GM10847 (cell line): ENCODE measurements around the gene RALGPS1.

Source experiments
- POLR2A ChIP-seq: IDR thresholded peaks from 2 replicates; pipeline ENCODE4 v1.6.1; 2011; ENCODE audit not compliant: insufficient read length; ENCODE audit errors: extremely low read depth

RALGPS1 gene, protein sequence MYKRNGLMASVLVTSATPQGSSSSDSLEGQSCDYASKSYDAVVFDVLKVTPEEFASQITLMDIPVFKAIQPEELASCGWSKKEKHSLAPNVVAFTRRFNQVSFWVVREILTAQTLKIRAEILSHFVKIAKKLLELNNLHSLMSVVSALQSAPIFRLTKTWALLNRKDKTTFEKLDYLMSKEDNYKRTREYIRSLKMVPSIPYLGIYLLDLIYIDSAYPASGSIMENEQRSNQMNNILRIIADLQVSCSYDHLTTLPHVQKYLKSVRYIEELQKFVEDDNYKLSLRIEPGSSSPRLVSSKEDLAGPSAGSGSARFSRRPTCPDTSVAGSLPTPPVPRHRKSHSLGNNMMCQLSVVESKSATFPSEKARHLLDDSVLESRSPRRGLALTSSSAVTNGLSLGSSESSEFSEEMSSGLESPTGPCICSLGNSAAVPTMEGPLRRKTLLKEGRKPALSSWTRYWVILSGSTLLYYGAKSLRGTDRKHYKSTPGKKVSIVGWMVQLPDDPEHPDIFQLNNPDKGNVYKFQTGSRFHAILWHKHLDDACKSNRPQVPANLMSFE

DNA sequence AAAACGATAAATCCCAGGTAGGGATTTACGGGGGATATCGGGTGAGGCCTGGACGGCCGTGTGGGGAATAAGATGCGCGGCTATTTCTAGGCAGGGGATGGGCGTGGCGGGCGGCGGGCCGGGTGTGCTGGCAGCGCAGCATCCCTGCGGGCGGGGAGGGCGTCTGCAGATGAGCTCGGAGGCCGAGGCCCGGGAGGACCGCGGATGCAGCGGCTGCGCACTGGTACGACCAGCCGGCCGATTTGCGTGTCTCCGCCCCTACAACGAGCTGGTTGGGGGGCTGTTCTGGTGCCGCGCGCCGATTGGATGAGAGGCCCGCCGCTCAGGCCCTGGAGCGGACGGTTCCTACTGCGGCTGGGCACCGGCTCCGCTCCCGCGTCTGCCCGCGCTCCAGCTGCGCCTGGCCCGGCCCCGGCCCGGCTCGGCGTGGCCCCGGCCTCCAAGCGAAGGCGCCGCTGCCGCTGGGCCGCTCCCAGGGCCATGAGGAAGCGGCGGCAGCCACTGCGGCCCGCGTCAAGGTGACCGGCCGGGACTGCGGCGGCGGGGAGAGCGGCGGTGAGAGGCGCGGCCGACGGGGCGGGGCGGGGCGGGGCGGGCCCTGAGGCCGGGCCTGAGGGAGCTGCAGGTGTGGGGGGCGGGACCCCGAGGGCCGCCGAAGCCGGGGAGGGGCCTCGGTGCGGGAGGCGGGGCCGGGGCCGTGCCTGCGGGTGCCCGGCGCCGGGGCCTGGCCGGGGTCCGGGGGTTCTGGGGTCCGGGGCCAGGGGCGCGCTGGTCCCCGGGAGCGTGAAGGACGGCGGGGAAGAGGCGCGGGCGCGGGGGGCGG lies at the start of gene RALGPS1:
Gene RALGPS1, plus strand, starts transcription at position 325 of the 823 bp plus-strand sequence. CDS start 47,508 bp downstream, outside the sequence.
- no peak for TF ChIP-seq POLR2A

DNA sequence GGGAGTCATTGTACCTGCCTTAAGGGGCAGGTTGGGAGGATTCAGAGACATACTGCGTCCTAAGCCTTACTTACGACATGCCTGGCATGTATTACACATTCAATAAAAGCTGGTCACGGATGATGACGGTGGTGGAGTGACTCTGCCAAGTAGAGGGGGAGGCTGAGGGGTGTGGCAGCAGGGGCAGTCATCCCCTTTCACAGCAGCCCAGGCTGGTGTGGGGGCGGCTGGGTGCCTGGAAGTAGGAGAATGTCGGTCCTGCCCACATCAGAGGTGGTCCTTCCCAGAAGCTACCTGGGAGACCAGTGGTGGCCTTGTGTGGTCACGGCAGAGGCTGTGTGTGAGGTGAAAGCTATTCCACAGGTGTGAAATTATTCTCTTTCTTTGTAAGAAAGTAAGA lies 45.2 kb upstream of the RALGPS1 start:
- TF ChIP-seq POLR2A = no peak

DNA sequence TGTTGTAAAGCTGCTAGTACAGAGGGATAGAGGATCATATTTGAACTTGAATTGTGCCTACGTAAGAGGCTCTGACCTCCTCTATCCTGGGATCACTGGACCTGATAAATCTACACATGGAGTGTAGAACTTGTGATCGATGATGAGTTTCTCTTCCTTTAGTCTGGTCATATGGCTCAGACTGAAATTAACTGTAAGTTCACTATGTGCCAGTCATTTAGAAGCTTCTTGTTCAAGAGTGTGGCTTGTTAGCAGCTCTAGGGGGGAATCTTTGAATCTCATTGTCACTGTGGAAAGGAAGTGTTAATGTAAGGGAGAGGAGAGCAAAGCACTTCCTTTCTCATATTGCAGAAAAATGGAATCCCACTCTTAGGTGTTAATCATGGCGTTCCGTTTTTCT lies 42.1 kb upstream of the RALGPS1 start:
- TF ChIP-seq POLR2A = no peak

DNA sequence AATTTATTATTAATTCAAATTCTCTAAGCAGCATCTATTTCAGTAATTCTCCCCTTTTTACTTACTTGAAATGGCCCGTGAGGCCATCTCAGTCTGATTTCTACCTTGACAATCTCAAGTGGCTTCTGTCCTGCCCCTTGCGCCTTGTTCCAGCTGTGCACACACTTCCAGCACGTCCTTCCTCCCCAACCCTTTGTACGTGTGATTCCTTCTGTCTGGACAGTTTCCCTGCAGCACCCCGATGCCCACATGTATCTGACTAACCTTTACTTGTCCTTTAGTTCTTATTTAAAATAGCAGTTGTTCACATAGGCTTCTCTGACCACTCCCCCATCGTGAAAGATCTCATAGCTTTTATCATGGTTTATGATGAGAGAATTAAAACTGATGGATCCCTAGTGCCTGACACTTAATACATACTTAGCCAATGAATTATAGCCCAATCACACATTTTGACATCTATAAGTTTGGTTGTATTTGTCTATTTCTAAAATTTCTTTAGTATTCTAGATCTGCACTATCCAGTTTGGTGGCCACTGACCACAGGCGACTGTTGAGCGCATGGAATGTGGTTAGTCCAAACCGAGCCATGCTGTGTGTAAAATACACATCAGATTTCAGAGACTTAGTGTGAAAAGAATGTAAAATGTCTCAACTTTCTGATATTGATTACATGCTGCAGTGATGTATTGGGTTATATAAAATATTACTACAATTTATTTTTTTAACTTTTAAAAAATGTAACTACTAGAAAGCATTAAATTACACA lies 39.9 kb upstream of the RALGPS1 start:
- TF ChIP-seq POLR2A = no peak

DNA sequence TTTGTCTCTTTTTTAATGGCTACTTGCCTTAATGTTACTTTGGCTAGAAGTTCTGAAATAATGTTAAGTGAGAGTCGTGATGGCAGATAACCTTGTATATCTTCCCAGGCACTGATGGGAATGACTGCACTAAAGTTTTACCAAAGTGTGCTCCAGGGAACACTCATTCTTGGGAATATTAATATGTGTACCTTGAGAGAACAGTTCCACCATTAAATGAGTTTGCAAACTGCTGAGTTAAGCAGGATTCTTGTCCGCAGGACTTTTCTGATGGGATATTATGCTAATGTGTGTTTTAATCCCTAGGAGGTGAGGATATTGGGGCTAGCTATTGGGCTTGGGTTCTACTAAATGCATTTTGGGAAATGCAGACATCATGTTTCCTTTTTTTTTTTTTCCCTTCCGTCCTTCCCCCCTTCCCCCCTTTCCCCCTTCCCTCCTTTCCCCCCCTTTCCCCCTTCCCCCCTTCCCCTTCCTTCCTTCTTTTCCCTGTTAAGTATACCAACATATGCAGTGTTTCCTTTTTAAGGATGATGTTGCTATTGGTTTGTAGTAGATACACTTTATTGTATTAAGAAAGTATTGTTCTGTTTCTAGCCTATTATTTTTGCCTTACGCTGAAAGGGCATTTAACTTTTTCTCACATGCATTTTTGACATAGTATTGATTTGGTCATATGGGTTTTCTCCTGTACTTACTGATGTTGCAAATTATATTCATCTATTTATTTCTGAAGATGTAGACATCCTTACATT lies 38.6 kb upstream of the RALGPS1 start:
- TF ChIP-seq POLR2A = no peak

DNA sequence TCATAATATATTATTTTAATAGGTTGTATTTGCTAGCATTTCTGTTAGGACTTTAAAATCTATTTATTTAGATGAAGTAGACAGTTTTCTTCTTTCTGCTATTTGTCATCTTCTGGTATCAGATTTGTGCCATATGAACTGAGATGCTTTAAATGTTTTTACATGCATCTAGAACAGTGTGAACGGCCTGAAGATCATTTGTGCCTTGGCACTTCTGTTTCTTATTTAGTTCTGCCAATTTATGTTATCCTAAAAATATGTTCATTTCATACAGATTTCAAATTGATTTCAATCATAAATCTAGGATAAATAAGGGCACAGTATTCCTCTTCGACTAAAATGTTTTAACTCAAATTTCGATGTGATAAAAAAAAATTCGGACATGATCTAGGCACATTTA lies 38.1 kb upstream of the RALGPS1 start:
- TF ChIP-seq POLR2A = no peak

DNA sequence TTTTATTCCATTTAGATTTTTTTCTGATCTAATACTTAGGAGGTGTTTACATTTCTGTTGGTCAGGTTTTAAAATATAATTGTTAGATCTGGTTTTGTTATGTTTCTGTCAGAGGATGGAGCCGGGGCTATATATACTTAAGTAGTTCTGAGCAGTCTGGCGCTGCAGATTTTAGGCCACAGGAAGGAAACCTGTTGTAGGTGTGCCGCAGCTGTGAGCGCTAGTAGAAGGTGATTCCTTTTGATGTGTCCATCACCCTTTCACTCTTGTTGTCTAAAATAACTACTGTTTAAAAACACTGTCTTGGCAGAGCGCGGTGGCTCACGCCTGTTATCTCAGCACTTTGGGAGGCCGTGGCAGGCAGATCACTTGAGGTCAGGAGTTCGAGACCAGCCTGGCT lies 37.2 kb upstream of the RALGPS1 start:
- TF ChIP-seq POLR2A = no peak

DNA sequence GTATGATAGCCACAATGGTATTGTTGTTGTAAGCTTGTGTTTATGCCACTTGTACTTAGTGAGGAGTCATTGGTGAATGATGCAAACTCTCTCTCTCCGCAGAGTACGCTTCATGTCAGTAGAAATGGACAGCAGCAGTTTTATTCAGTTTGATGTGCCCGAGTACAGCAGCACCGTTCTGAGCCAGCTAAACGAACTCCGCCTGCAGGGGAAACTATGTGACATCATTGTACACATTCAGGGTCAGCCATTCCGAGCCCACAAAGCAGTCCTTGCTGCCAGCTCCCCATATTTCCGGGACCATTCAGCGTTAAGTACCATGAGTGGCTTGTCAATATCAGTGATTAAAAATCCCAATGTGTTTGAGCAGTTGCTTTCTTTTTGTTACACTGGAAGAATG lies 35.3 kb upstream of the RALGPS1 start:
- no peak for TF ChIP-seq POLR2A

DNA sequence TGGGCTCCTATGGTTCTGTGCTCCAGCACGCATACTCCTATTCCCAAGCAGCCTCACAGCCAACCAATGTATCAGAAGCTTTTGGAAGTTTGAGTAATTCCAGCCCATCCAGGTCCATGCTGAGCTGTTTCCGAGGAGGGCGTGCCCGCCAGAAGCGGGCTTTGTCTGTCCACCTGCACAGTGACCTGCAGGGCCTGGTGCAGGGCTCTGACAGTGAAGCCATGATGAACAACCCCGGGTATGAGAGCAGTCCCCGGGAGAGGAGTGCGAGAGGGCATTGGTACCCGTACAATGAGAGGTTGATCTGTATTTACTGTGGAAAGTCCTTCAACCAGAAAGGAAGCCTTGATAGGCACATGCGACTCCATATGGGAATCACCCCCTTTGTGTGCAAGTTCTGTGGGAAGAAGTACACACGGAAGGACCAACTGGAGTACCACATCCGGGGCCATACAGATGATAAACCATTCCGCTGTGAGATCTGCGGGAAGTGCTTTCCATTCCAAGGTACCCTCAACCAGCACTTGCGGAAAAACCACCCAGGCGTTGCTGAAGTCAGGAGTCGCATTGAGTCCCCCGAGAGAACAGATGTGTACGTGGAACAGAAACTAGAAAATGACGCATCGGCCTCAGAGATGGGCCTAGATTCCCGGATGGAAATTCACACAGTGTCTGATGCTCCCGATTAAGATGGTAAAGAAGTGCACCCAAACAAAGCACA lies 34.2 kb upstream of the RALGPS1 start:
- TF ChIP-seq POLR2A = no peak

DNA sequence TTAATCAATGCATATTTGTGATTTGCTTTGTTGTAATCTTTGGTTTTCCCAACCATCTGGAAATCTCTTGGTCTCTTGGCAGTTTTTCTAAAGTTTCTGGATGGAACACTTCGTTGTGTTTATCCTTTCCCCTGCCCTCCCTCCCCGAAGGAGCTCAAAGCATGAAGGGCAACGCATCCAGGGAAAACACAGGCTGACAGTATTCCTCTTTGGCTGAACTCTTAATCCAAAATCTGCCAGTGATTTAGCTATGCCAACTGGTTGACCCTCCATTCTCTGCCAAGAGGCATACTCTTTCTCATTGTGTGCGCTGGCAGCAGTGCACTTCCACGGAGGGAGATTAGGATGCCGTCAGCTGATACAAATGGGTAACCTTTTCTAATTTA lies 33.6 kb upstream of the RALGPS1 start:
- no peak for TF ChIP-seq POLR2A

DNA sequence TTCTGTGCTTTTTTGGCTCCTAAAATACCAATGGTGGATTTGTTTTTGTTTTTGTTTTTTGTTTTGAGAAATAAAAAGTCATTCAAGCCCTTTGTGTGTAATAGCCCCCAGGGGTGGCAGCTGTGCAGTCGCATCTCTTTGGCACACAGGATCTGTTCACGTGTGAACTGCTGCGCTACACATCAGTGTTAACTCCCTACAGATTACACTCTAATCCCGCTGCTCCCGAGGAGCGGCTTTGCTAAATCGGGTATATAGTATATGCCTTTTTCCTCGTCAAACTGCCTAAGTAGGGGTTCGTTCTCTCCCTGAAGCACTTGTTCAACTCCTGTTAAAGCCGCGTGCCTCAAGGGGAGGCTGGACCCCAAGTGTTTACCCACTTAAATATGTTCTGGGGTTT lies 31.8 kb upstream of the RALGPS1 start:
- no peak for TF ChIP-seq POLR2A

DNA sequence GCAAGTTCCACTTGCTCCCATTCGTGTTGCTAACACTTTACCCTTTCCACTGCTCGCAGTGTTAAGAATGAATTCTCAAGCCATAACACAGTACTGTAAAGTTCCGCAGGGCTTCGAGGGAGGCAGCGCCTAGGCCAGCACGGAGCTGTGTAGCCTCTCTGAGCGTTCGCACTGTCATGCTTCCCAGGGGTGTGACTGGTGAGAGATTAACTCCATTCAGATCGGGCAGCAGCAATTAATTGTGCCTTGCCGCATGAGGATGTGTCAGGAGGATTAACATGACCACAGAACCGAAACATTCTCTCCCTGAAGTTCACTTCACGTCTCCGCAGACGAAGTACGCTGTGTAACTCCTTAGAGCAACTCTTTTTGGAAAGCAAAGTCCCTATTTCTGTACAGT lies 30.9 kb upstream of the RALGPS1 start:
- TF ChIP-seq POLR2A = no peak

DNA sequence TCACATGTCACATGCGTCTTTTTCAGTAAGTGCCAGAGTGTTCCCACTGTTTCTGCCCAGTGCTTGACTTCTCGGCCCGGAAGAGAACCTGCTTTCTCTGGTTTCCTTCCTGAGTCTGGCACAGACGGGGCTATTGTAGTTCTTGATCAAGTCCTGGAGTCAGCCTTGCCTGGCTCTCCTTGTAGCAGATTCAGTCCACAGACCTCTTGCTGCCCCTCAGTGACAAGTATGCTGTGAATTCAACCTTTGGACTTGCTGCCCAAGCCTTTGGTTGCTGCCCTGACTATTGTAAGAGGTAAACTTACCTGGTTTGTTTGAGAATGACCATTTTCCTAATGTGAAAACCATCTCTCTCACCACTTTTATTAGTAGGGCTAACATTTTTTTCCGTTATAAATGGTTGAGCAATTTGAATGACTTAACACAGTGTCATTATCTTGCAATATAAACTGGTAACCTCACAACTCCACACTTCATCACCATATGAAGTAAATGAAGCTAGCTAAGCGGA lies 29.4 kb upstream of the RALGPS1 start:
- TF ChIP-seq POLR2A = no peak
